Gastroesophageal sphincter (tissue), 4 donors: ENCODE measurements around the gene PCDHGA11. TPM values are rescaled to one million over a fixed set of nuclear protein-coding genes. Genes with fewer than 3 reads are reported as not detected.
"Not testable (repeated sequence)": the region's sequence is repeated elsewhere in the genome, so short reads cannot be mapped to it uniquely, and the experiment has no call there.

Experiments used
- ATAC-seq: fragments of 150-250 bp; one replicate; pipeline ENCODE4 v1.9.1; 2016; ENCODE audit warnings: mild to moderate bottlenecking, moderate library complexity
- H3K27ac ChIP-seq, 4 donors: fragments of 200-600 bp; sonication (generic) in 3 of 4; 1 replicate in 3 of 4; 2 replicates in 1 of 4; pipeline ENCODE4 v1.5.1; 2016 to 2019
- H3K27me3 ChIP-seq: fragments of 200-600 bp; sonication (generic); one replicate; pipeline ENCODE4 v1.5.1; 2019
- H3K36me3 ChIP-seq, 2 donors: fragments of 200-600 bp; sonication (generic); one replicate each; pipeline ENCODE4 v1.5.1; 2019; ENCODE audit warnings: control low read depth in 1 of 2
- H3K4me1 ChIP-seq, 3 donors: fragments of 200-600 bp; sonication (generic); 1 replicate in 2 of 3; 2 replicates in 1 of 3; pipeline ENCODE4 v1.5.1; 2016 to 2019; ENCODE audit warnings: control low read depth in 2 of 3
- H3K4me3 ChIP-seq, 2 donors: fragments of 200-600 bp; sonication (generic); one replicate each; pipeline ENCODE4 v1.5.1; 2019; ENCODE audit warnings: mild to moderate bottlenecking in 1 of 2, moderate library complexity in 1 of 2
- H3K9me3 ChIP-seq, 3 donors: fragments of 200-600 bp; sonication (generic); one replicate each; pipeline ENCODE4 v1.5.1; 2017 to 2019; ENCODE audit warnings: control low read depth in 2 of 3
- CTCF ChIP-seq, 4 experiments: fragments of 200-600 bp in 2 of 4; fragments of 450-650 bp in 2 of 4; sonication (generic) in 1 of 4; IDR thresholded peaks; one replicate each; pipeline ENCODE4 v1.5.1; 2017 to 2019; ENCODE audit warnings: antibody characterized with exemption in 4 of 4, mild to moderate bottlenecking in 2 of 4, moderate library complexity in 2 of 4
- EP300 ChIP-seq: sonication (generic); formaldehyde crosslinking; IDR thresholded peaks from one replicate; pipeline ENCODE4 v1.6.1; 2017; ENCODE audit warnings: antibody characterized with exemption, mild to moderate bottlenecking
- POLR2A ChIP-seq, 2 donors: fragments of 450-650 bp; IDR thresholded peaks; one replicate each; pipeline ENCODE4 v1.6.1; 2017; ENCODE audit warnings: antibody characterized with exemption in 2 of 2, mild to moderate bottlenecking in 2 of 2, moderate library complexity in 1 of 2
- POLR2AphosphoS5 ChIP-seq: sonication (generic); formaldehyde crosslinking; IDR thresholded peaks from one replicate; pipeline ENCODE4 v1.6.1; 2017; ENCODE audit warnings: antibody characterized with exemption
- WGBS, 2 donors: methylation state at CpG; one replicate each; pipeline ENCODE4 v1.1.5; 2018; ENCODE audit warnings: low coverage in 1 of 2; 5-methylcytosine and 5-hydroxymethylcytosine counted together
- total RNA-seq, 4 donors: library from RNA; depleted of rRNA; stranded (reverse); fragments of >200 nt; gene quantifications; one replicate each; pipeline ENCODE4 v1.1.0, GENCODE V29; 2016

The PCDHGA11 gene
- total RNA-seq, 4 donors from 2014 or later = 1.9 to 12.3 (median 3.9) TPM

GRCh38 chr5:141430332-141431113 is 9.7 kb downstream of the PCDHGA11 start, which contains the start of gene PCDHGA12:
PCDHGA12 (plus strand) TSS chr5:141430507; CDS start chr5:141430760, 253 bp downstream.
- H3K4me1 ChIP-seq = peaks cover 0 to 14% (median 0%) of the 10 kb centered on the region in 3 donors
- peak within 1 kb of the TSS; percentile 19 to 46 for H3K4me3 ChIP-seq
- ATAC-seq = peak; percentile 62
- H3K27ac ChIP-seq = peak within 1 kb of the TSS in 2 of 4 donors; percentile 44 to 45
- H3K27me3 ChIP-seq = no peaks in the 10 kb centered on the region
- 5% methylated on average over 4 to 15 of the region's 33 CpGs for WGBS, 2 donors
- H3K36me3 ChIP-seq = peaks cover 0 to 24% of the 10 kb centered on the region in 2 donors
- TF ChIP-seq CTCF (IDR thresholded peaks at IDR 0.05) (peak in 3 of 4 experiments; percentile 17 to 44 (median 41)), POLR2AphosphoS5 (no peak)
- H3K9me3 ChIP-seq = peaks cover 0 to 100% (median 23%) of the 10 kb centered on the region in 3 donors

DNA sequence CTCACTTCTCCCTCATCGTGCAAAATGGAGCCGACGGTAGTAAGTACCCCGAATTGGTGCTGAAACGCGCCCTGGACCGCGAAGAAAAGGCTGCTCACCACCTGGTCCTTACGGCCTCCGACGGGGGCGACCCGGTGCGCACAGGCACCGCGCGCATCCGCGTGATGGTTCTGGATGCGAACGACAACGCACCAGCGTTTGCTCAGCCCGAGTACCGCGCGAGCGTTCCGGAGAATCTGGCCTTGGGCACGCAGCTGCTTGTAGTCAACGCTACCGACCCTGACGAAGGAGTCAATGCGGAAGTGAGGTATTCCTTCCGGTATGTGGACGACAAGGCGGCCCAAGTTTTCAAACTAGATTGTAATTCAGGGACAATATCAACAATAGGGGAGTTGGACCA is 10.4 kb downstream of the PCDHGA11 start:
- Histone ChIP-seq H3K9me3 (peaks cover 0 to 100% (median 25%) of the 10 kb centered on the region in 3 donors), H3K27me3 (no peaks in the 10 kb centered on the region), H3K4me3 (peak overlapping the region in 1 of 2 donors; percentile 46), H3K27ac (peak overlapping the region in 2 of 4 donors; percentile 44 to 45), H3K4me1 (peaks cover 0 to 14% (median 0%) of the 10 kb centered on the region in 3 donors), H3K36me3 (peaks cover 0 to 19% of the 10 kb centered on the region in 2 donors)
- 3% methylated on average over 5 of the region's 37 CpGs; no CpG with 5 or more reads in 1 of the 2 donors for WGBS, 2 donors
- no peak for ATAC-seq
- TF ChIP-seq EP300 = no peak
- no peak for TF ChIP-seq CTCF (IDR thresholded peaks at IDR 0.05)
- TF ChIP-seq POLR2AphosphoS5 = no peak
- TF ChIP-seq POLR2A (IDR thresholded peaks at IDR 0.05) = no peak

- not testable (repeated sequence) for H3K36me3 ChIP-seq, ATAC-seq, H3K27ac ChIP-seq, H3K27me3 ChIP-seq, H3K4me3 ChIP-seq
- Histone ChIP-seq H3K9me3 (peaks cover 0 to 100% (median 17%) of the 10 kb centered on the region in 3 donors), H3K4me1 (peaks cover 0 to 14% (median 0%) of the 10 kb centered on the region in 3 donors)
- WGBS, 2 donors = no CpG with 5 or more reads among the region's 38 CpGs
These were observed 11.5 kb downstream of the PCDHGA11 start for GRCh38 chr5:141432308-141432707.

DNA sequence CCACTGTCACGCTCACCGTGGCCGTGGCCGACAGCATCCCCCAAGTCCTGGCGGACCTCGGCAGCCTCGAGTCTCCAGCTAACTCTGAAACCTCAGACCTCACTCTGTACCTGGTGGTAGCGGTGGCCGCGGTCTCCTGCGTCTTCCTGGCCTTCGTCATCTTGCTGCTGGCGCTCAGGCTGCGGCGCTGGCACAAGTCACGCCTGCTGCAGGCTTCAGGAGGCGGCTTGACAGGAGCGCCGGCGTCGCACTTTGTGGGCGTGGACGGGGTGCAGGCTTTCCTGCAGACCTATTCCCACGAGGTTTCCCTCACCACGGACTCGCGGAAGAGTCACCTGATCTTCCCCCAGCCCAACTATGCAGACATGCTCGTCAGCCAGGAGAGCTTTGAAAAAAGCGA is 11.9 kb downstream of the PCDHGA11 start:
- not testable (repeated sequence) for H3K27ac ChIP-seq, H3K27me3 ChIP-seq, ATAC-seq, H3K36me3 ChIP-seq, H3K4me3 ChIP-seq
- Histone ChIP-seq H3K9me3 (peaks cover 0 to 100% (median 16%) of the 10 kb centered on the region in 3 donors), H3K4me1 (peaks cover 0 to 14% (median 0%) of the 10 kb centered on the region in 3 donors)
- WGBS, 2 donors = 13% methylated on average over 8 of the region's 29 CpGs; no CpG with 5 or more reads in 1 of the 2 donors

DNA sequence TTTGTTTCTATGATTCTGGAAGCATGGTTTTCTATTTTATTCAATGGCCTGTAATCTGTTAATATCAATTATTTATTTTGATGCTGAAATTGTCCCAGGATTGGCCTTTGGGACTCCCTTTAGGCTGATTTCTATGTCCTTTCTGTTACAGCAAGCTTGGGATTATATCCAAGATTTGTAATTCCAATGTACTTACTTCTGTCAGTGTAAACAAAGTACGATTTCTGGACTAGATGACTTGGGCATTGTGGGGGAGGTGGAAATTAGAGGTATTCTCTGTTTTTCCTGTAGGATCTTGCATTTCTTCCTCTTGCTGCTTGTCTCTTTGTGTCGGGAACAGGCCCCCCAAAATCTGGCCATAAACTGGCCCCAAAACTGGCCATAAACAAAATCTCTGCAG is 13.2 kb downstream of the PCDHGA11 start:
- Histone ChIP-seq H3K27ac (no peak overlapping the region), H3K27me3 (no peaks in the 10 kb centered on the region), H3K4me3 (no peak overlapping the region), H3K9me3 (peaks cover 0 to 98% (median 11%) of the 10 kb centered on the region in 3 donors), H3K36me3 (peaks cover 0 to 4% of the 10 kb centered on the region in 2 donors), H3K4me1 (peaks cover 0 to 14% (median 0%) of the 10 kb centered on the region in 3 donors)
- ATAC-seq = no peak
- TF ChIP-seq POLR2AphosphoS5 = no peak
- no peak for TF ChIP-seq EP300
- TF ChIP-seq POLR2A (IDR thresholded peaks at IDR 0.05) = no peak
- TF ChIP-seq CTCF (IDR thresholded peaks at IDR 0.05) = no peak
- WGBS, 2 donors = 52 to 56% methylated on average over 2 of the region's 2 CpGs

- peaks cover 0 to 19% of the 10 kb centered on the region in 2 donors for H3K36me3 ChIP-seq
- TF ChIP-seq EP300 = no peak
- no peak for TF ChIP-seq CTCF (IDR thresholded peaks at IDR 0.05)
- TF ChIP-seq POLR2AphosphoS5 = no peak
- TF ChIP-seq POLR2A (IDR thresholded peaks at IDR 0.05) = no peak
- 72 to 91% methylated on average over 2 of the region's 2 CpGs for WGBS, 2 donors
- no peaks in the 10 kb centered on the region for H3K4me1 ChIP-seq
- H3K27me3 ChIP-seq = no peaks in the 10 kb centered on the region
- H3K9me3 ChIP-seq = peaks cover 0 to 98% (median 2%) of the 10 kb centered on the region in 3 donors
- no peak for ATAC-seq
- no peak overlapping the region for H3K4me3 ChIP-seq
- H3K27ac ChIP-seq = no peak overlapping the region
These were observed 16.4 kb downstream of the PCDHGA11 start for GRCh38 chr5:141437221-141437620.
